Nephron progenitor cell (in vitro differentiated cells): ENCODE results near the gene SMARCA1.

Experiments
- DNase-seq: peaks from one replicate; pipeline ENCODE4 v3.0.0; 2021
- H3K27ac Mint-ChIP-seq: 2 replicates; pipeline ENCODE4 v1.8.0; 2021; ENCODE audit warnings: mild to moderate bottlenecking, moderate library complexity, mixed read lengths
- H3K27me3 Mint-ChIP-seq: 2 replicates; pipeline ENCODE4 v1.8.0; 2021; ENCODE audit warnings: mild to moderate bottlenecking, low read depth, mixed read lengths; ENCODE audit not compliant: poor library complexity
- H3K36me3 Mint-ChIP-seq: 2 replicates; pipeline ENCODE4 v1.8.0; 2021; ENCODE audit warnings: low read depth, mixed read lengths
- H3K4me1 Mint-ChIP-seq: 2 replicates; pipeline ENCODE4 v1.8.0; 2021; ENCODE audit warnings: mixed read lengths
- H3K4me3 Mint-ChIP-seq: 2 replicates; pipeline ENCODE4 v1.8.0; 2021; ENCODE audit warnings: mild to moderate bottlenecking, moderate library complexity, mixed read lengths
- H3K9me3 Mint-ChIP-seq: 2 replicates; pipeline ENCODE4 v1.8.0; 2021; ENCODE audit warnings: mild to moderate bottlenecking, moderate library complexity, mixed read lengths
- TF ChIP-seq, protein P1 (sequence below): fragments of 200-600 bp; sonication (generic); IDR thresholded peaks from 2 replicates; pipeline ENCODE4 v1.5.0; 2021; ENCODE audit warnings: antibody characterized with exemption

The SMARCA1 gene

DNA sequence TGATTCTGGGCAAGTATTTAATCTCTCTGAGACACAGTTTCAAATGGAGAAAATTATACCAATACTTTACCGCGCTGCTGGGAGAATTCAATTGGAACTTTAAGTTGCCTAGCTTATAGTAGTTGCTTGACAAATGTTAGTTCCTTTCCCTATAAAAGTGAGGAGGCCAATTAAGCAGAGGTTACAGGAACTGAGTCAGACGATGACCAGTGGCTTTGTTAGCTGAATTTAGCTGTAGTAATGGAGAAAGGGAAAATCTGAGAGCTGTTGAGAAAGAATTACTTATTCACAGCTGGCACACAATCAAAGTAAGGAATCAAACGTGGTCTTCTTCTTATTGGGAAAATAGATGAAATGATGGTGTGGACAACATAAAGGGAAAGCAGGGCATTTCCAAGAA lies 29.6 kb downstream of the SMARCA1 start:
- TF ChIP-seq, protein P1, sequence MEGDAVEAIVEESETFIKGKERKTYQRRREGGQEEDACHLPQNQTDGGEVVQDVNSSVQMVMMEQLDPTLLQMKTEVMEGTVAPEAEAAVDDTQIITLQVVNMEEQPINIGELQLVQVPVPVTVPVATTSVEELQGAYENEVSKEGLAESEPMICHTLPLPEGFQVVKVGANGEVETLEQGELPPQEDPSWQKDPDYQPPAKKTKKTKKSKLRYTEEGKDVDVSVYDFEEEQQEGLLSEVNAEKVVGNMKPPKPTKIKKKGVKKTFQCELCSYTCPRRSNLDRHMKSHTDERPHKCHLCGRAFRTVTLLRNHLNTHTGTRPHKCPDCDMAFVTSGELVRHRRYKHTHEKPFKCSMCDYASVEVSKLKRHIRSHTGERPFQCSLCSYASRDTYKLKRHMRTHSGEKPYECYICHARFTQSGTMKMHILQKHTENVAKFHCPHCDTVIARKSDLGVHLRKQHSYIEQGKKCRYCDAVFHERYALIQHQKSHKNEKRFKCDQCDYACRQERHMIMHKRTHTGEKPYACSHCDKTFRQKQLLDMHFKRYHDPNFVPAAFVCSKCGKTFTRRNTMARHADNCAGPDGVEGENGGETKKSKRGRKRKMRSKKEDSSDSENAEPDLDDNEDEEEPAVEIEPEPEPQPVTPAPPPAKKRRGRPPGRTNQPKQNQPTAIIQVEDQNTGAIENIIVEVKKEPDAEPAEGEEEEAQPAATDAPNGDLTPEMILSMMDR = no peak
- Mint-ChIP-seq H3K4me1 (no peaks in the 10 kb centered on the region), H3K27me3 (no peaks in the 10 kb centered on the region), H3K4me3 (no peak overlapping the region), H3K36me3 (peaks cover 77% of the 10 kb centered on the region), H3K27ac (no peak overlapping the region), H3K9me3 (no peaks in the 10 kb centered on the region)
- no peak for DNase-seq

DNA sequence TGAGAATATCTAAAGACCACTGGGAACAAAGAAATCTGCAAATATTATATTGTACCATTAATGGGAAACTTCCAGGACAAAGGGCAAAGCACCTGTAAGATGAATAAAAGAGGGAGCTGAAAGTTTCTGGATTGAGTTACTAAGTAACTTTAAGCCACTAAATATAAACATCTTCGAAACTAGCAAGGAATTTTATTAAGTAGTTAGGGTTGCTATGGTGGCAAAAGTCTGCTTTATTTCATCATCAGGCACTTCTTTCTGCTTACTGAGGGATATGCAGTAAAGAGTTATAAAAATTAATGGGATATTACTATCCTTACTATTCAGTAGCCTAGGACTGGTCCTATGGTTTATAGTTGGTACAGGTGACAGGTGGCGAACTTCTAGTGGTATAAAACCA lies 33.0 kb downstream of the SMARCA1 start:
- no peak for DNase-seq
- no peaks in the 10 kb centered on the region for H3K9me3 Mint-ChIP-seq
- peaks cover 79% of the 10 kb centered on the region for H3K36me3 Mint-ChIP-seq
- H3K4me3 Mint-ChIP-seq = no peak overlapping the region
- TF ChIP-seq, protein P1 = no peak
- H3K4me1 Mint-ChIP-seq = peaks cover 4% of the 10 kb centered on the region
- H3K27ac Mint-ChIP-seq = no peak overlapping the region
- no peaks in the 10 kb centered on the region for H3K27me3 Mint-ChIP-seq

DNA sequence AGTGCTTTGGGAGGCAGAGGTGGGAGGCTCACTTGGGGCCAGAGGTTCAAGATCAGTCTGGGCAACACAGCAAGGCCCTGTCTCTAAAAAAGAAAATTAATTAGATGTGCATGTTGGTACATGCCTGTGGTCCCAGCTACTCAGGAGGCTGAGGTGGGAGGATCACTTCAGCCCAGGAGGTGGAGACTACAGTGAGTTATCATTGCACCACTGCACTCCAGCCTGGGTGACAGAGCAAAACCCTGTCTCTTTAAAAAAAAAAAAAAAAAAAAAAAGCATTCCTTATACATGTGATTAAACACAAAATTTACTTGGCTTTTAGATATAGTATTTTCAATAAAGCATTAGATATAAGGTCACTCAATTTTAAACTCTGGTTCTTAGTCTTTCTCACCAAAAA lies 34.9 kb downstream of the SMARCA1 start:
- Mint-ChIP-seq H3K4me3 (no peak overlapping the region), H3K27ac (no peak overlapping the region), H3K27me3 (no peaks in the 10 kb centered on the region), H3K9me3 (no peaks in the 10 kb centered on the region), H3K4me1 (peaks cover 4% of the 10 kb centered on the region), H3K36me3 (peaks cover 93% of the 10 kb centered on the region)
- DNase-seq = no peak
- TF ChIP-seq, protein P1 = no peak

DNA sequence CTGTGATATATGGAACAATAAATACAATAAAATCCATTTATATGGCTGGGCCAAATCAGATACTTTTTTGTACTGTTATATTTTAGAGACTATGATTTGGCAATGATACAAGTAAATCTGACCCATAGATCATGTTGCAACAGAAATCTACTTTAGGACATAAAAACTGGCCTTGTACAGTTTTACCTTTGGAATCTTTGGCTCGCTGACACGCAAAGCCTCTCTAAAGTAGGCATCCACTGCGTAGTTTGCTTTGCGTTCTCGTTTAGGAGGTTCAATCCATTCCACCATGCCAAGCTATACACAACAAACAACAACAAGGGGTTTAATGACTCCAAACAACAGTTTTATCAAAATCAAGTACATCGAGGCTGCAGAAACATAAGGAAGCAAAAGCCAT lies 42.4 kb downstream of the SMARCA1 start:
- TF ChIP-seq, protein P1 = no peak
- no peak overlapping the region for H3K27ac Mint-ChIP-seq
- H3K4me1 Mint-ChIP-seq = peaks cover 4% of the 10 kb centered on the region
- H3K27me3 Mint-ChIP-seq = no peaks in the 10 kb centered on the region
- H3K9me3 Mint-ChIP-seq = no peaks in the 10 kb centered on the region
- no peak for DNase-seq
- H3K4me3 Mint-ChIP-seq = no peak overlapping the region
- peaks cover 84% of the 10 kb centered on the region for H3K36me3 Mint-ChIP-seq

DNA sequence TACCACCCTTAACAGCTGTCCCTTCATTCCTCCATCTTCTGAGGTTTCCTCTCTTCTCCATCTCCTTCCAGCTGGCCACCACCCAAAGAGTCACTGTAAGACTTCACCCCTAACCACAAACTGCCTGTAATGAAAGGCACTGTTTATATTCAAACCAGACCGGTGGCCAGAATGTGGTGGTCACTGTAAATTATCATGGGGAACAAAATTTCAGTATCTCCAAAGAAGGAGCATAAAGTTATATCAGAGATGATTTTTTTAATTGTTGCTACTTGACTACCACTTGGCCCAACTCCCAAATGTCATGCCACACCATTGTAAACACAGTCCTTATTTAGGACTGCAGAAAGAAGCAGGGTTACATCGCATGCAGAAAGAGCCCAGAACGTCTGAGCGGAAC lies 44.8 kb downstream of the SMARCA1 start:
- no peaks in the 10 kb centered on the region for H3K27me3 Mint-ChIP-seq
- H3K4me1 Mint-ChIP-seq = no peaks in the 10 kb centered on the region
- TF ChIP-seq, protein P1 = no peak
- no peaks in the 10 kb centered on the region for H3K9me3 Mint-ChIP-seq
- H3K27ac Mint-ChIP-seq = no peak overlapping the region
- peaks cover 81% of the 10 kb centered on the region for H3K36me3 Mint-ChIP-seq
- no peak overlapping the region for H3K4me3 Mint-ChIP-seq
- DNase-seq = no peak

DNA sequence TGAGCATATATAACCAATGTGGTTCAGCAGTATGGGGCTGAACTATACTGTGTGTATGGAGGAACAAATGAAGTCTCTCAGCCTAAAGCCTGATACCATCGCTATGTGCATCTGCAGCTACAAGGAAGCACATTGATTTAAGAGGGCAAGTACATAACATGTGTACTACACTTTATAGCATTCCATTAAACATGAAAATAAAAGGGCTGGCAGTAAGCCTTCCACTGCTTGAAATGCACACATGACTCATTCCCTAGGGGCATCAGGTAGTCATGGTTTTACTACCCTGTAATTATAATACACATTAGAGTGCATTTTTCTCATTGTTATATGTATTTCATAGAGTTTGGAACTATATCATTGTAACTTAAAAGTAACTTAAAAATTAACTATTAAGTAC lies 51.2 kb downstream of the SMARCA1 start:
- TF ChIP-seq, protein P1 = no peak
- Mint-ChIP-seq H3K27me3 (no peaks in the 10 kb centered on the region), H3K4me3 (no peak overlapping the region), H3K9me3 (no peaks in the 10 kb centered on the region), H3K36me3 (peaks cover 75% of the 10 kb centered on the region), H3K4me1 (no peaks in the 10 kb centered on the region), H3K27ac (no peak overlapping the region)
- DNase-seq = no peak
